Activated naive CD8-positive, alpha-beta T cell treated with anti-CD3 and anti-CD28 coated beads, Interleukin-2, amount 50 U/mL, for 16 hours (primary cell): ENCODE measurements around the gene SEC16A.
A peak's percentile ranks its signal among the peaks of the same experiment; 100 is the strongest.

ENCODE experiments used
- DNase-seq: peaks from one replicate; pipeline ENCODE4 v3.0.0-alpha.2; 2020; ENCODE audit warnings: low read depth, low spot score

The SEC16A gene, protein sequence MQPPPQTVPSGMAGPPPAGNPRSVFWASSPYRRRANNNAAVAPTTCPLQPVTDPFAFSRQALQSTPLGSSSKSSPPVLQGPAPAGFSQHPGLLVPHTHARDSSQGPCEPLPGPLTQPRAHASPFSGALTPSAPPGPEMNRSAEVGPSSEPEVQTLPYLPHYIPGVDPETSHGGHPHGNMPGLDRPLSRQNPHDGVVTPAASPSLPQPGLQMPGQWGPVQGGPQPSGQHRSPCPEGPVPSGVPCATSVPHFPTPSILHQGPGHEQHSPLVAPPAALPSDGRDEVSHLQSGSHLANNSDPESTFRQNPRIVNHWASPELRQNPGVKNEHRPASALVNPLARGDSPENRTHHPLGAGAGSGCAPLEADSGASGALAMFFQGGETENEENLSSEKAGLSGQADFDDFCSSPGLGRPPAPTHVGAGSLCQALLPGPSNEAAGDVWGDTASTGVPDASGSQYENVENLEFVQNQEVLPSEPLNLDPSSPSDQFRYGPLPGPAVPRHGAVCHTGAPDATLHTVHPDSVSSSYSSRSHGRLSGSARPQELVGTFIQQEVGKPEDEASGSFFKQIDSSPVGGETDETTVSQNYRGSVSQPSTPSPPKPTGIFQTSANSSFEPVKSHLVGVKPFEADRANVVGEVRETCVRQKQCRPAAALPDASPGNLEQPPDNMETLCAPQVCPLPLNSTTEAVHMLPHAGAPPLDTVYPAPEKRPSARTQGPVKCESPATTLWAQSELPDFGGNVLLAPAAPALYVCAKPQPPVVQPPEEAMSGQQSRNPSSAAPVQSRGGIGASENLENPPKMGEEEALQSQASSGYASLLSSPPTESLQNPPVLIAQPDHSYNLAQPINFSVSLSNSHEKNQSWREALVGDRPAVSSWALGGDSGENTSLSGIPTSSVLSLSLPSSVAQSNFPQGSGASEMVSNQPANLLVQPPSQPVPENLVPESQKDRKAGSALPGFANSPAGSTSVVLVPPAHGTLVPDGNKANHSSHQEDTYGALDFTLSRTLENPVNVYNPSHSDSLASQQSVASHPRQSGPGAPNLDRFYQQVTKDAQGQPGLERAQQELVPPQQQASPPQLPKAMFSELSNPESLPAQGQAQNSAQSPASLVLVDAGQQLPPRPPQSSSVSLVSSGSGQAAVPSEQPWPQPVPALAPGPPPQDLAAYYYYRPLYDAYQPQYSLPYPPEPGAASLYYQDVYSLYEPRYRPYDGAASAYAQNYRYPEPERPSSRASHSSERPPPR (N-terminal part only)

DNA sequence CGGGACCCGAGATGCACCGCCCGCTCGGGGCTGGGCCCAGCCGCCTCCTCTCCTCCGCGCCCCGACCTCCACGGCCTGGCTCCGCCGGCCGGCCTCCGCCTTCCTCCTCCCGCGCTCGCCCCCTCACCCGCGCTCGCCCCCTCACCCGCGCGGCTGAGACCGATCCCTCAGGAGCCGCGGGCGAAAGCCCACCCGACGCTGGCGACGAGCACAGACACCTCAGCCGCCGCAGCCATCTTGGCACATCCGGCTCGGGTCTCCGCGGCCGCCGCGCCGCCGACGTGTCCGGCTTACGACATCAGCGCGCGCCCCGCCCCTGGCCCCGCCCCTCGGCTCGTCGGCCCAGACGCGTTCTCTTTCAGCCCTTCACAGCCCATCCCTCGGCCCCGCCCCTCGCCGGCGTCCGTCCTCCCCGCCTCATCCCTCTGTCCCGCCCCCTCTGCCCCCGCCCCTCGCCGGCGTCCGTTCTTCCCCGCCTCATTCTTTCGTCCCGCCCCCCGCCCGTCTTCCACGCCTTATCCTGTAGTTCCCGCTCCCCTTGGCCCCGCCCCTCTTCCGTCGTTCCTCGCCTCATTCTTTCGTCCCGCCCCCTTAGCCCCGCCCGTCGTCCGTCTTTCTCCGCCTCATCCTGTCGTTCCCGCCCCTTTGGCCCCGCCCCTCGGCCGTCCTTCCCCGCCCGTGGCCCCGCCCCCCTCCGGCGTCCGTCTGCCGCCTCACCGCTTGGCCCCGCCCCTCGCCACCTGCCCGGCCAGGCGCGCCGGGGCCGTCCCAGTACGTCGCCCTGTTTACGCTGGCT, at the start of gene SEC16A:
Gene SEC16A (minus strand): TSS at position 248 of the 796 bp plus-strand sequence. CDS start 5,425 bp downstream, outside the sequence.
- DNase-seq: peak; percentile 99

DNA sequence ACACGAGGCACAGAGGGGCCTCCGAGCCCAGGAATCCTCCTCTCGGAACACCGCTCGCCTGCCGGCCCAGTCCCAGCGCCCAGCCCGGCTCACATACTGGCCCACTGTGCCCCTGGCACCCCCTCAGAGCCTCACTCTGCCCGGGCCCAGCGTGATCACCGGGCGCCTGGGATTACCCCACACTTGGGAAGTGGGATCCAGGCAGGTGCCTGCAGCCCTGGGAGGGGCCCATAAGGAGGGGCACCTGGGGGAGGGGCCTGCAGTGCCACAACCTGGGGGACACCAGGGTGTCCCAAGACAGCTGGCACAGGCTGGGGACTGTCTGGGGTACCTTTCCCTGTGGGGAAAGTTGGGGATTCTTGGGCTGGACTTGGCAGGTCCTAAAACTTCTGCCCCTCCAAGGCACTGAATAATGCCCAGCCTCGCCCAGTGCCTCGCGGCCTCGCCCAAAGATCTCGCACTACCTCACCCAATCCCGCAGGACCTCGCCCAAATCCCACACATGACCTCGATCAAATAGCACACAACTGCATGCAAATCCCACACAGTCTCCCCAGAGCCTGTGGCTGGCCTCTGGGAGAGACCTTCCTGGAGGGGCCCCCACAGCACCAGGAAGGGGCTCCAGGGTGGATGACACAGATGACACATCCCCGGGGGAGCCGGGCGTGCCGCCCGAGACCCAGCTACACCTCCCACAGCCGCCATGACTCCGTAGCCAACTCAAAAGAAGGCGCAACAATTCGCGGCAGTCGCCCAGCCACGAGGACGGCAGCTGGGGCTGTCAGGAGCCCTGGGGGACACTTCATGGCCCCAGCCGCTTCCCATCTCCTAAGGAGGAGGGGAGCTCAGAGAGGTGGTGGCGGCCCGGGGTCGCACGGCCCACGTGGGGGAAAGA, 49.3 kb upstream of the SEC16A start:
- no peak for DNase-seq

DNA sequence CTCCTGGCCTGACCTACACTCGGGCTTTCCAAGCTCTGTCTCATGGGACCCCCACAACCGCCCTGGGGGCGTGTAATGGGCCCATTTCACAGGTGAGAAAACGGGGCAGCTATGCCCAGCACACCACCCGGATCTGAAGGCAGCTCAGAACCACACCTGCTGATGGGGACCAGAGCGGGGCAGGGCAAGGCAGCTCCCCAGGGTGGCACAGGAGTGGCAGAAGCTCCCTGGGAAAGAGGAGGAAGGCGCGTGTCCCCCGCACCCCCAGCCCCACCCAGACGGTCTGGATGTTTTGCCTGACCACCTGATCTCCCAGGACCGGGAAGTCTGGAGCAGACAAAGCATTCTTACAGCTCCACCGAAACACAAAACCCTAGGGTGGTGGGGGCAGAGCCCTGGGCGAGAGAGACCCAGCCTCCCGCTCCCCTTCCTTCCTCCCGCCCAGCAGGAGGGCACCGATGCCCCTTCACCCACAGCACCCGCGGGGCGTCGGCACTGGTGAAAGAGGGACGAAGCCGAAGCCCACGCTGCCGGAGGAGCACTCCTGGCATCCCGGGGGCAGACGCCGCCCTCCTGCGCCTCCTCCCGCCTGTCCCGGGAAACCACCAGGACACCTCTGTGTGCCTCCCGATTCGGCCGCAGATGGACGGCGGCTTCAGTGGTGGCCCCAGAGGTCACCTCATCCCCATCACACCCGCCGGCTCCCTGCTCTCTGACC, 48.5 kb upstream of the SEC16A start:
- no peak for DNase-seq

DNA sequence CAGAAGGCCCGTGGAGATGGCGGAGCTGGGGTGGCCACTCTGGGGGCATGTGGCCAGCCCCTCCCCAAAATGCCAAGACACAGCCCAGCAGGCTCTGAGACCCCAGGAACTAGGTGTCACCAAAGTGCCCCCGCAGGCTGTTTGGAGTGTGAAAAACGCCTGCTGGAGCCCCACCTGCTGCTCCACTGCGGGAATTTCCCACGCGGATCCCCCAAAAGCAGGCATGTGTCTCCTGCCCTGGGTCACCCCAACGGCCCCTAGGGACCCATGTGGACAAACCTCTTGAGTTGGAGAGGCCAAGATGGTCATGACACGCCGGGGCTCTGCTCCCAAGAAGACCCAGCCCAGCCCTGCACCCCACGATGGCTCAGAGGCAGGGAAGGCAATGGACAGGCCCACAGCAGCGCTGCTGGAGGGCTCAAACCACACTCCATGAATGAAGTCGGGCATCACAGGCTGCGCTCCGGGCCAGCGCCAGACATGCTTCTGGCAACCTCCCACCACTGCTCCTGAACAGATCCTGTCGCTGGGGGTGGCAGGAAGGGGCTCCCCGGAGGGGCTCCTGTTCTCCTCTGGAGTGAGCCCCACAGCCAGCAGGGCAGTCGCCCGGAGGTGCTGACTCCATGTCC, 47.7 kb upstream of the SEC16A start:
- no peak for DNase-seq

DNA sequence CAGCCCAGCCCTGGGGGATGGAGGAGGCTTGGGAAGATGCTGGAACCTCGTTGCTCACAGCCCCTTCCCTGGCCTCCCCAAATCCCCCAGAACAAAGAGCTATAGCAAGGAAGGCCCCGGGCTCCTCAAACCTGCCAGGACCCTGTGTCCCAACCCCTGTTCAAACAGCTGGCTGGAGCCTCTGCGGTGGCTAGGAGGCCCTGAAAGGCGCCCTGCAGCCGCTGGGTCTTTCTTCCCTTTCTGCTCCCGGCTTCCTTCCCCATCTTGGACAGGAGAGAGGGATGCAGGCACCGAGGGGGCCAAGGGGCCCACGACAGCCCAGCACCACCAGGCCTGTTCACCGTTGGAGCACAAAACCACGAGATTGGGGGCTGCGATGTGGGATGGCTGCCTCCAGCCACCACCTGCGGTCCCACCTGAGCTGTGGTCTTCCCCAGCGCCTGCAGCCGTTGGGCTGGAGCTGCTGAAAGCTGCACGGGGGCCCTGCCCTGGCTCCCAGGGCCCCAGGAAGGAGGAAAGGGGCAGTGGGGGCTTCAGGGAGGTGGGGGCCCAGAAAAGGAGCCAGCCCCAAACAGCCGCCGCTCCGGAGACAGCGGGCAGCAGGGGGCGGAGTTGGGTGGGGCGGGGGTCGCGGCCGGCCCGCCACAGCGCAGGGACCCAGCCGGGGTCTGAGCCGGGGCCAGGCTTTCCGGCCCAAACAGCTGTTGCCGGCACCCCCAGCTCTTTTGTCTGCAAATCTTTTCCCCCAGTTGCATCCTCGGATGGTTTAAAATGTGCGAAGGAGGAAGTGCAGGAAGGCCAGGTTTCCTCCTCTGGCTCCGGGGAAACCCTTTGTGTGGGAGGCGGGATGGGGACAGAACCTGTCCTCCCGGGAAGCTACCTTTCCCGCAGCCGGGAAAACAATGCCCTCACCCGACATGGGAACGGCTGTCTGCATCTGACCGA, 46.9 kb upstream of the SEC16A start:
- no peak for DNase-seq

DNA sequence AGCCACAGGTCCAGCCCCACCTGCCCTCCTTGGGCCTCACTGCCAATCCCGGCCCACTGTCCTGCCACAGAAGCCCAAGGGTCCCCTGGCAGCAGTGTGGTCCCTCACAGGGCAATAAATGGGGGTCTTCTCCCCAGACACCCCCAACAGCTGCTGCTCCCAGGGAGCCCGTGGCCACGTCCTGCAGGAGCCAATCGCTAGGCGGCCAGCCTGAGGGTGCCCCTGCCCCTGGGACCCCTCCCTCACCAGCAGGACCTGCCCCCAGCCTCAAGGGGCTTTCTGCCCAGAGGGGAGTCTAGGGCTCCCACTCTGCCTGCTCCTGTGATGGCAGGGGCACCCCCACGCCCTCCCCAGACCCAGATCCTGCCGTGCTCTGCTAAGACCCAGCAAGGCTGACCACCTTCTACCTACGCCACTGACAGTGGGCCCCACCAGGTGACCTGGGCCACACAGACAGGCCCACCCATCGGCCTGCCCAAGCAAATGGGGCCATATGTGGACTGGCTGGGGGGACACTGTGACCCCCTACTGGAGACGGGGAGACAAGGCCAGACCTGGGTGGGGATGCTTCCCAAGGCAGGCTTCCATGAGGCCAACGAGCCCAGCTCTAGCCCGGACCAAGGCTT, 46.0 kb upstream of the SEC16A start:
- DNase-seq: no peak

DNA sequence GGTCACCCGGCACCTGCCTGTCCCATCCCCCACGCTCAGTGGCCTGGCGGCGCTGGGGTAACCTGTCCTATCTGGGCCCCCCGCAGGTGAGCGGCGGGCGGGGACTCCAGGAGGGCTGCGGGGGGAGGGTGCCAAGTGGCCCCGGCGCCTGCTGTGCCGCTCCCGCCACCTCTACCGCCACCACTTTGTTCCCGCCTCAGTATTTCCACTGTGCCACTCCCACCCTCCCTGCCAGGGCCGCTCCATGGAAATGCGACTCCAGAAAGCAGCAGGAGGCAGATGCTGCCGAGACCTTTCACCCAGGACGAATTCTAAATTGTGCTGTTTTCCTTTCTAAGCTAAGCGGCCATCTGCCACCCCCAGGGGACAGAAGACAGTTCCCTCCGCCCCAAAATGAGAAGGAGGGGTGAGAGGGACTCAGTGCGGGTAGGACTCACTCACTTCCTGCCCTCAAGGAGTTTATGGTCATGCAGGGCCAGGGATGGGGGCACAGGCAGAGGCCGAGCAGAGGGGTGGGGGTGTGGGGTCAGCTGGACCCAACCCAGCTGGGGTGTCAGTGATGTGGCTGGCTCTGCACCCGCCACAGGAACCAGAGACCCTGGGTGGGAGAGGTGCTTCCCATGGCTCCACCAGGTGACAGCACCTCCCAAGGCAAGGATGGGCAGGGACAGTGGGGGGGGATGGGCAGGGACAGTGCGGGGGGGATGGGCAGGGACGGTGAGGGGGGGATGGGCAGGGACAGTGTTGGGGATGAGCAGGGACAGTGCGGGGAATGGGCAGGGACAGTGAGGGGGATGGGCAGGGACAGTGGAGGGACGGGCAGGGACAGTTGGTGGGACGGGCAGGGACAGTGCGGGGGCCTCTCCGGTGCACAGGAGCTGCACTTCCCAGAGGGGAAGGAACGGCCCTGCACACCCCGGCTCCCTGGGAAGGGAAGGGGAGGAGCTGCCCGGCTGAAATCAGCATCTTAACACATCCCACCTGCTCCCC, 45.2 kb upstream of the SEC16A start:
- no peak for DNase-seq

DNA sequence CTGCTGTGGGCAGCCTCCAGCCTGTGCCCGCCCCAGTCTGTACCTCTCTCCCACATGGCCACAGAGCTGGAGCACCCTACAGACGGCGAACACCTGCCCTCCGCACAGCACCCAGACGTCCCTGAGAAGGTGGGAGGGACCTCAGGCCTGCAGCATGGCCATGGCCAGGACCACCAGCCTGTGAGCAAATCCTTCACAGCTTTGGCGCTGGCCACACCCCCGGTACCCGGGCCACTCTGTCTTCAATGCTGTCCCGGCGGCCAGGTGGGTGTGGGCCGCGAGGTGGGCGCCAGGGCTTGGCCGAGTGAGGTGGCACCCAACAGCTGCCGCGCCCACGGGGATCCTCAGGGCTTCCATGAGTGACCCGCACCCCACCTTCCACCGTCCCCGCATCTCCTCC, 44.3 kb upstream of the SEC16A start:
- no peak for DNase-seq

DNA sequence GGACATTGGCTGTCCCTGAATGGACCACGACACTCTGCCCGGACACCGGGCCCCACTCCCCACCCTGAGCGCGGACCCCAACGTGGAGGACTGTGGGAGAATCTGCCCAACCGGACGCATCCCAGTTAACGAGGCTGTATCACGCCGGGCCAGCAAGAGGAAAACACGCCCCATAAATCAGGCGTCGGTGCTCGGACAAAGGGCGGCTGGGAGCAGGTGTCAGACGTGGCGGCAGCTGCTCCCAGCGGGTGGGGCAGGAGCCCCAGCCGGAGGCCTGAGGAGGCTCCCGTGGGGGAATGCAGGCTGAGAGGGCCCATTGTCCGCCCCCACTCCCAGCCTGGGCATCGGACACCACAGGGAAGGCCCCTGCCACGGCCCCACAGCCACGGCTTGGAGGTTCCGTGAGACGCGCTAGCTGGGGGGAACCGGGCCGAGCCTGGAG, 43.8 kb upstream of the SEC16A start:
- DNase-seq: no peak

DNA sequence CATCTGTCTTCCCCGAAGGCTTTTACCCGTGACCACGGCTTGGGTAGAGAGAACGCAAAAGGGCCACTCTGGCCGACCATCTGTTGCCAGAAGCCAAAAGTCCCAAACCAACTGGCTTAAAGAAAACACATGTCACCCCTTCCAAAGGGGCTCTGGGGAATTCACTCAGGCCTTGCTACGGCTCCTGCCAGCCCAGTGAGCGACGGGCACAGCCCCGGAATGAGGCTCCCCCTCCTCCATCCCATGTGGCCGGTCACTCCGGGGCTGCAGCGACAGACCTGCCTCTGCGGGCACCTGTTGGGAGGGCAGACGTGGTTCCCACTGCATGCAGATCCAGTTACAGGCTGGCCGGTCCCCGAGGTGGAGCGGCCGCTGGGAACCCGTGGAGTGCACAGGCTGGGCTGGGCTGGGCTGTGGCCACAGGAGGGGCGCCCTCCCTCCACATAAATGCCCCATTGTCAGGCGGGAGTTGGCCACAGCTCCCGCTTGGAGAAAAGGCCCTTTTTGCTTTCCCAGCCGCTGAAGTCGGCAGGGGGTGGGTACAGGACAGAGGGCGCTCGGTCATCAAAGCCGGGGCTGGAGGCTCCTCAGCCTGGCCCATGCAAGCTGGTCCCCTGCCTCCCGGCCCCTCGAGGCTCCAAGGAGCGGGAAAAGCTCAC, 43.1 kb upstream of the SEC16A start:
- no peak for DNase-seq

DNA sequence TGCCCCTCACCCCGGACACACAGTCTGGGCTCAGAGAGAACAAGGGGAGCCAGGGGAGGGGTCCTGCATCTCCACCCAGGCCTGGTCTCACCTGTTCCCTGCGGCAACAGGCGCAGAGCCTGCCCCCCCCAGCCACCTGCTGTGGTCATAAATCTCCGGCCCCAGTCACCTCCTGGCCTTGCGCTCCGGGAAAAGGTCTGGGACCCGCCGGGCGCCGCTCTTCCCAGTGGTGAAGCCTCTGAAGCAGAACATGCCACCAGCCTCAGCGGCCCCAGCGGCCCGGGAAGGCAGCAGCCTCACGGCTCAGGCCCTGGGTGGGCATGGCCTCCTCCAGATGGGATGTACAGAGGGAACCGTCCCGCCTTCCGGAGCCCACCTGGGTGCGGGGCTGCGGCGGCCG, 42.4 kb upstream of the SEC16A start:
- no peak for DNase-seq

DNA sequence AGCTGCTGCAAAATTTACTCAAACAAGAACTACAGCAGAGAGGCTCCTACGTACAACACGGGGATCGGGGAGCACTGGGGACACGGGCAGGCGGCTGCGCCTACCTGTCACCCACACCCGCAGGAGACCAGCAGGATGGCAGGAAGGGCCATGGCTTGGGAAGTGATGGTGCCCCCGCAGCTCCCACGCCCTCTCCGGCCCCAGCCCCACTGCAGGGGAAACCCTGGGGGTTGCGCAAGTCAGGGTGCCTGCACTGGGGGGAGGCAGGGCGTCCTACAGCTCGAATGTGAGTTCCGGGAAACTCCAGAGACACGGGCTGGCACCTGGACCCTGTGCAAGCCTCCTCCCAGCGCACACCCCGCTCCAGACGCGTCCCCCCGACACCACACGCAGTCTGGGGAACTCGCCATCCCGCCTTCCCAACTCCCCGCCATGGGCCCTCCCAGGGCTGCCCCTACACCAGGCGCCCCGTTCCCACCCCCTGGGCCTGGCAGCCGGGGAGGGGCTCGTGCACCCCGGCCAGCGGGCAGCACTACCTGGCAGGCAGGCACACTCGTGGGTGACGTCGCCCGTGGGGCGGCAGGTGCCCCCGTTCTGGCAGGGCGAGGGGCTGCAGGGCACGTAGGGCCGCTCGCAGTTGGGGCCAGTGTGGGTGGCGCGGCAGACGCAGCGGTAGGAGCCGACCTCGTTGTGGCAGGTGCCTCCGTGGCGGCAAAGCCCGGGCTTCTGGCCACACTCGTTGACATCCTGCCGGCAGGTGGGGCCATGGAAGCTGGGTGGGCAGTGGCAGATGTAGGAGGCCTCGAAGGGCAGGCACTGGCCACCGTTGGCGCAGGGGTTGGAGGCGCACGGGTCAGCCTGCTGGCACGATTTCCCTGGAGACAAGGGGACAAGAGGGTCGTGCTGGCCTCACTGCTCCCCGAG, 39.7 kb upstream of the SEC16A start:
- DNase-seq: no peak

DNA sequence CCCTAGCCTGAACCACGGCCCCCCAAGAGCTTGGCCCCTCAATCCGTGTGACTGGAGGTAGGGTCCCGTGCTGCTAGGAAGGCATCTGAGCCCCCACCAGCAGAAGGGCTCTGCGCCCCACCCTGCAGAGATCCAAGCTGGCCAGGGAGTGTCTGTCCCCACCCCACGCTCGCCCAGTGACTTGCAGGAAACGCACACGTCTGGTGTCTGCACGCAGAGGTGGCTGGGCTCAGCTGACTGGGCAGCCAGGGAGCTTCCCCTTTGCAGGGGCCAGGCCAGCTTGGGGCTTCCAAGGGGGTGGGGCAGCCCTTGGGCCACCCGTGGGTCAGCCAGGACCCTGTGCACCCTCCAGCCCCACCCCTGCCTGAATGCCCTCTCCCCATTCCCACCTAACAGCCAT, 38.7 kb upstream of the SEC16A start:
- DNase-seq: no peak

DNA sequence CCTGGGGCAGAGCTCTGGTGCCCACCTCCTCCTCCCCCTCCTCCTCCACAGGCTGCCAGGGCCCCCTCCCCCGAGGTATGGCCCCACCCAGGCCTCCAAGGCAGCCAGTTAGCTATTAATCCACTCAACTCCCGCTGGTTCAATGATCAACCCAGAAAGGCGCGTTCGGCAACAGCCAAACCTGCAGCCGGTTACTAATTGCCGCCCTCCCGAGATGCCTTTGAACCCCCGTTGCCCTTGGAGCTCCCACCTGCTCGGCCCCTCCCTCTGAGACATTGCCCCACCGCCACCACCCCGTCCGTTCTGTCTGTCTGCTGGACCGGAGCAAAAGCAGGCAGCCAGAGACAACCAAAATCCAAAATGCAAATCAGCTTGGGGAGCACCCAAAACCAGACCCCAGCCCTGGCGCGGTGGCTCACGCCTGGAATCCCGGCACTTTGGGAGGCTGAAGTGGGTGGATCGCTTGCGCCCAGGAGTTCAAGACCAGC, 37.3 kb upstream of the SEC16A start:
- no peak for DNase-seq
